Measurements from ENCODE around the gene VPS41.

DNA sequence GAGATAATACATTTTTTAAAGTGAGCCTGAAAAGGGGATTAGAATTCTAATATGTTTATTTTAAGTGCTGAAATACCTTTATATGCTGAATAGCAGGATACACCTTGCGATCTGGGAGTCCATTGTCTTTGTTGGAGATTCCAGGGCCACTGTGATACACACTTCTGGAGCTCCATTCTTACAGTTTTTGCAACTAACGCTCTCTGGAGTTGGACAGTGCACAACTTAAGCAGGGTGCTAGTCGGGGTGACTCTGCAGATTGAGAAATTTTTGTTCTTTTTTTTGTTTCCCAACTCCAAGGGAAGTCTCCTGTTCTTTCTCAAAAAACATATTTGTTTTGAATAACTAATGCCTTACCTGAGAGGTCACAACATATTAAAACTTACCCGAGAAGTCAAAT, 45.0 kb upstream of the VPS41 start:
- TF ChIP-seq ZNF274 (CRISPR knock-in tag; IDR thresholded peaks at IDR 0.05) = no peak
- no peak for TF ChIP-seq CCDC6 (CRISPR knock-in tag; IDR thresholded peaks at IDR 0.05)
- TF ChIP-seq CTCF (CRISPR knock-in tag; IDR thresholded peaks at IDR 0.05) = no peak
- TF ChIP-seq UBTF (CRISPR knock-in tag; IDR thresholded peaks at IDR 0.05) = no peak
- TF ChIP-seq, protein P1, sequence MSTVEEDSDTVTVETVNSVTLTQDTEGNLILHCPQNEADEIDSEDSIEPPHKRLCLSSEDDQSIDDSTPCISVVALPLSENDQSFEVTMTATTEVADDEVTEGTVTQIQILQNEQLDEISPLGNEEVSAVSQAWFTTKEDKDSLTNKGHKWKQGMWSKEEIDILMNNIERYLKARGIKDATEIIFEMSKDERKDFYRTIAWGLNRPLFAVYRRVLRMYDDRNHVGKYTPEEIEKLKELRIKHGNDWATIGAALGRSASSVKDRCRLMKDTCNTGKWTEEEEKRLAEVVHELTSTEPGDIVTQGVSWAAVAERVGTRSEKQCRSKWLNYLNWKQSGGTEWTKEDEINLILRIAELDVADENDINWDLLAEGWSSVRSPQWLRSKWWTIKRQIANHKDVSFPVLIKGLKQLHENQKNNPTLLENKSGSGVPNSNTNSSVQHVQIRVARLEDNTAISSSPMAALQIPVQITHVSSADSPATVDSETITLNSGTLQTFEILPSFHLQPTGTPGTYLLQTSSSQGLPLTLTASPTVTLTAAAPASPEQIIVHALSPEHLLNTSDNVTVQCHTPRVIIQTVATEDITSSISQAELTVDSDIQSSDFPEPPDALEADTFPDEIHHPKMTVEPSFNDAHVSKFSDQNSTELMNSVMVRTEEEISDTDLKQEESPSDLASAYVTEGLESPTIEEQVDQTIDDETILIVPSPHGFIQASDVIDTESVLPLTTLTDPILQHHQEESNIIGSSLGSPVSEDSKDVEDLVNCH (CRISPR knock-in tag; IDR thresholded peaks at IDR 0.05) = no peak
- TF ChIP-seq, protein P2, sequence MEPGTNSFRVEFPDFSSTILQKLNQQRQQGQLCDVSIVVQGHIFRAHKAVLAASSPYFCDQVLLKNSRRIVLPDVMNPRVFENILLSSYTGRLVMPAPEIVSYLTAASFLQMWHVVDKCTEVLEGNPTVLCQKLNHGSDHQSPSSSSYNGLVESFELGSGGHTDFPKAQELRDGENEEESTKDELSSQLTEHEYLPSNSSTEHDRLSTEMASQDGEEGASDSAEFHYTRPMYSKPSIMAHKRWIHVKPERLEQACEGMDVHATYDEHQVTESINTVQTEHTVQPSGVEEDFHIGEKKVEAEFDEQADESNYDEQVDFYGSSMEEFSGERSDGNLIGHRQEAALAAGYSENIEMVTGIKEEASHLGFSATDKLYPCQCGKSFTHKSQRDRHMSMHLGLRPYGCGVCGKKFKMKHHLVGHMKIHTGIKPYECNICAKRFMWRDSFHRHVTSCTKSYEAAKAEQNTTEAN (CRISPR knock-in tag; conservative IDR thresholded peaks at IDR 0.05) = no peak
- no peak for TF ChIP-seq GATAD2A (CRISPR knock-in tag; IDR thresholded peaks at IDR 0.05)
- TF ChIP-seq, protein P3, sequence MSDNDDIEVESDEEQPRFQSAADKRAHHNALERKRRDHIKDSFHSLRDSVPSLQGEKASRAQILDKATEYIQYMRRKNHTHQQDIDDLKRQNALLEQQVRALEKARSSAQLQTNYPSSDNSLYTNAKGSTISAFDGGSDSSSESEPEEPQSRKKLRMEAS (IDR thresholded peaks at IDR 0.05) = no peak

All from HepG2 (cell line).